ENCODE data around the gene PTPRD. TPM values are rescaled to one million over a fixed set of nuclear protein-coding genes. Genes with fewer than 3 reads are reported as not detected.

Gene PTPRD
- total RNA-seq, 1 experiment from 2014 or later = 32.5 TPM

DNA sequence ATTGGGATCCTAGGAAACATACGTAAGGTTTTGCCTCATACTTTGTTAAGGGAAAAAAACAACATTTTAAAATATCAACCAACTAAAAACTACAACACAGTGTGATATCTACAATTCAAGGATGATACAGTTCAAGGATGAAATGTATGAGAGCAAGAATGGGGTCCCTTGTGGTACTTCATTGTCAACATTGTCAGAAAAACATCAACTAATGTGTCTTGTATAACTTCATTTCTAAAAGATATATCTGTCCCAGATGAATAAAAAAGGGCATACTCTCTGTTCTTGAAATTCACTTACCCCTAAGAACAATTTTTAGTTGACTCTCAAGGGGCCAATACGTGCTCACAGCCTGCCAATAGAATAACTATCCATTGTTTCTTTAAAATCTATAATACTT lies 1250.5 kb downstream of the PTPRD start:
- Histone ChIP-seq H2AK5ac (ENCODE audit: insufficient read length, low read length) (no peak overlapping the region), H3K56ac (ENCODE audit: insufficient read length, low read depth, low read length) (no peak overlapping the region), H3T11ph (ENCODE audit: low read length) (no peak overlapping the region), H2BK20ac (ENCODE audit: low read depth, low read length, poor library complexity, severe bottlenecking) (no peak overlapping the region), H3K9me3 (ENCODE audit: control insufficient read depth, low read depth, low read length) (no peaks in the 10 kb centered on the region), H3K79me2 (ENCODE audit: insufficient read depth, low read length) (no peaks in the 10 kb centered on the region), H3K4me2 (ENCODE audit: insufficient read depth, insufficient read length, low read length) (no peak overlapping the region), H4K8ac (replicated peaks; ENCODE audit: insufficient read length, low read depth, low read length) (no peak overlapping the region), H3K9ac (ENCODE audit: extremely low read depth, insufficient read length, low read length) (no peak overlapping the region), H3K14ac (ENCODE audit: insufficient read depth, low read length) (no peak overlapping the region), H2AFZ (ENCODE audit: low read length) (no peak overlapping the region), H3K18ac (ENCODE audit: insufficient read length, low read depth, low read length) (no peak overlapping the region), H2BK12ac (ENCODE audit: insufficient read length, low read depth, low read length) (no peak overlapping the region), H3K4ac (ENCODE audit: low read depth, low read length) (no peak overlapping the region), H3K23ac (ENCODE audit: insufficient read length, low read depth, low read length) (no peak overlapping the region), H4K91ac (ENCODE audit: insufficient read length, low read depth, low read length) (no peak overlapping the region), H3K79me1 (ENCODE audit: insufficient read depth, low read depth, low read length, poor library complexity, severe bottlenecking) (no peaks in the 10 kb centered on the region), H2BK15ac (ENCODE audit: low read depth, low read length) (no peak overlapping the region), H2BK120ac (ENCODE audit: low read depth, low read length, poor library complexity, severe bottlenecking) (no peak overlapping the region), H3K4me1 (ENCODE audit: insufficient read depth, low read length) (no peaks in the 10 kb centered on the region), H2BK5ac (ENCODE audit: insufficient read length, low read length) (no peak overlapping the region), H3K27ac (ENCODE audit: insufficient read length, low read depth, low read length) (no peak overlapping the region), H3K23me2 (ENCODE audit: insufficient read length, low read depth, low read length, poor library complexity, severe bottlenecking) (no peaks in the 10 kb centered on the region), H4K5ac (ENCODE audit: insufficient read length, low read depth, low read length) (no peak overlapping the region), H3K27me3 (ENCODE audit: insufficient read depth, low read length) (no peaks in the 10 kb centered on the region), H4K20me1 (ENCODE audit: control insufficient read depth, insufficient read depth, insufficient read length) (no peaks in the 10 kb centered on the region)
- no peak for TF ChIP-seq CTCF (conservative IDR thresholded peaks at IDR 0.05)
- Mint-ChIP-seq H3K27ac (no peak overlapping the region), H3K4me1 (no peaks in the 10 kb centered on the region), H3K36me3 (ENCODE audit: insufficient read depth in 1 of 3, low read depth in 3 of 3) (no peaks in the 10 kb centered on the region), H3K27me3 (ENCODE audit: low read depth) (no peaks in the 10 kb centered on the region; the same call in 1 of the 2 replicates), H3K4me3 (no peak overlapping the region), H3K9me3 (no peaks in the 10 kb centered on the region)
- no CpG with 5 or more reads among the region's 2 CpGs for WGBS (ENCODE audit: extremely low coverage, insufficient read length, low lambda C conversion rate)
- no peak for DNase-seq

Measured in H9 (cell line).